Transverse colon (tissue), 4 donors: ENCODE measurements around the gene ACSF3. TPM values are rescaled to one million over a fixed set of nuclear protein-coding genes. Genes with fewer than 3 reads are reported as not detected.

Experiments
- DNase-seq: peaks from one replicate; pipeline ENCODE4 v3.0.0-alpha.2; 2019
- H3K27ac ChIP-seq, 4 donors: fragments of 200-600 bp; sonication (generic); 2 replicates each; pipeline ENCODE4 v1.5.1; 2016 to 2018; ENCODE audit warnings: inconsistent platforms in 4 of 4
- H3K27me3 ChIP-seq: fragments of 200-600 bp; sonication (generic); 2 replicates; pipeline ENCODE4 v1.5.1; 2017; ENCODE audit warnings: inconsistent platforms
- H3K36me3 ChIP-seq, 4 donors: fragments of 200-600 bp; sonication (generic); 2 replicates each; pipeline ENCODE4 v1.5.1; 2017 to 2019; ENCODE audit warnings: inconsistent platforms in 4 of 4
- H3K4me1 ChIP-seq, 4 donors: fragments of 200-600 bp; sonication (generic); 2 replicates each; pipeline ENCODE4 v1.5.1; 2017 to 2020; ENCODE audit warnings: inconsistent platforms in 4 of 4
- H3K4me3 ChIP-seq, 4 donors: fragments of 200-600 bp; sonication (generic); 1 replicate in 1 of 4; 2 replicates in 3 of 4; pipeline versions ENCODE4 v1.5.1 to v1.6.1; 2017 to 2019; ENCODE audit warnings: inconsistent platforms in 4 of 4
- H3K9me3 ChIP-seq, 2 donors: fragments of 200-600 bp; sonication (generic); 2 replicates each; pipeline ENCODE4 v1.5.1; 2017 to 2019; ENCODE audit warnings: inconsistent platforms in 2 of 2
- EP300 ChIP-seq: sonication (generic); formaldehyde crosslinking; IDR thresholded peaks from one replicate; pipeline ENCODE4 v1.6.1; 2017; ENCODE audit warnings: antibody characterized with exemption, low read depth
- POLR2A ChIP-seq: fragments of 450-650 bp; IDR thresholded peaks from one replicate; pipeline ENCODE4 v1.6.1; 2016; ENCODE audit warnings: antibody characterized with exemption, mild to moderate bottlenecking, moderate library complexity
- POLR2AphosphoS5 ChIP-seq, 3 donors: sonication (generic); formaldehyde crosslinking; IDR thresholded peaks; one replicate each; pipeline ENCODE4 v1.6.1; 2016; ENCODE audit warnings: antibody characterized with exemption in 3 of 3
- WGBS, 2 donors: methylation state at CpG; one replicate each; pipeline ENCODE4 v1.1.5; 2018; ENCODE audit warnings: low coverage in 1 of 2; 5-methylcytosine and 5-hydroxymethylcytosine counted together
- in situ Hi-C, 4 donors: fragments of 200-750 bp; cut with MboI; loops; one replicate each; pipeline versions ENCODE4 v1.15.0 to v1.15.1; 2017; ENCODE audit warnings: low sequenced_read_pairs in 3 of 4, low pct_ligation_motif_present in 1 of 4, low pct_unique_long_range_greater_than_20kb in 1 of 4
- intact Hi-C: fragments of 100-400 bp; cut with DNase I; formaldehyde crosslinking; loops from one replicate; pipeline ENCODE4 v1.15.1; 2023; ENCODE audit warnings: low total_unique reads
- total RNA-seq, 4 donors: library from RNA; depleted of rRNA; stranded (reverse); fragments of >200 nt; gene quantifications; one replicate each; pipeline ENCODE4 v1.1.0, GENCODE V29; 2016
- TF ChIP-seq, protein P1 (sequence below), 5 experiments: fragments of 200-600 bp in 3 of 5; fragments of 450-650 bp in 2 of 5; sonication (generic) in 3 of 5; IDR thresholded peaks; 1 replicate in 2 of 5; 2 replicates in 3 of 5; pipeline ENCODE4 v1.5.1; 2016 to 2017; ENCODE audit warnings: antibody characterized with exemption in 5 of 5, inconsistent platforms in 3 of 5, mild to moderate bottlenecking in 2 of 5, moderate library complexity in 1 of 5

Gene ACSF3
- total RNA-seq, 4 donors from 2014 or later: 54.5 to 120 (median 75.8) TPM

DNA sequence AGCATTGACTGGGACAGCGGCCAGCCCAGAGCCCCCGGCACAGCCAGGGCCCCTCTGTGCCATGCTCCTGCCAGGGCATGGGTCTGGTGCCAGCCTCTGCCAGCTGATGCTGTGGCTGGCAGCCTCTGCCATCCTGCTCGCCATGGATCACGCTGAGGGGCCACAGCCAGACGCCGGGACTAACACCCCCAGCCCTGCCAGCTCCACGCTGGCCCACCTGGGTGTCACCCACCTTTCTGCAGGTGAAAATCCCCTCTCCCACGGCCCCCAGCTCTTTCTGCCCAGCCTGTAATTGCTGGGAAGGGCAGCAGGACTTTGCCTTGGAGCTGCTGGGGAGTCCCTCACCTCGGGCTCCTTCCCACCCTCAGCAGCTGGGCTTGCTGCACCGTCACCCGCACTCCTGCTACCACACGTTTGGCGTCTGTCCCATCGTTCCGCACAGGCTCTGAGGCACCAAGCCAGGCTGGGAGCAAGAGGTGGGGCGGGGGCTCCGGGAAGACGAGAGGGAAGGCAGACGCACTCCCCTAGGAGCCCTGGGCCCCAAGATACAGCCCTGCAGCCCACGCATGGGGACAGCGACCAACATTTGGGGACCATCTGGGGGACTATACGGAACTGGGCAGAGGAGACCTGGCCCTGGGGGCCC lies 42.0 kb upstream of the ACSF3 start:
- H3K9me3 ChIP-seq: no peaks in the 10 kb centered on the region
- WGBS, 2 donors: 56% methylated on average over 22 of the region's 22 CpGs; no CpG with 5 or more reads in 1 of the 2 donors

DNA sequence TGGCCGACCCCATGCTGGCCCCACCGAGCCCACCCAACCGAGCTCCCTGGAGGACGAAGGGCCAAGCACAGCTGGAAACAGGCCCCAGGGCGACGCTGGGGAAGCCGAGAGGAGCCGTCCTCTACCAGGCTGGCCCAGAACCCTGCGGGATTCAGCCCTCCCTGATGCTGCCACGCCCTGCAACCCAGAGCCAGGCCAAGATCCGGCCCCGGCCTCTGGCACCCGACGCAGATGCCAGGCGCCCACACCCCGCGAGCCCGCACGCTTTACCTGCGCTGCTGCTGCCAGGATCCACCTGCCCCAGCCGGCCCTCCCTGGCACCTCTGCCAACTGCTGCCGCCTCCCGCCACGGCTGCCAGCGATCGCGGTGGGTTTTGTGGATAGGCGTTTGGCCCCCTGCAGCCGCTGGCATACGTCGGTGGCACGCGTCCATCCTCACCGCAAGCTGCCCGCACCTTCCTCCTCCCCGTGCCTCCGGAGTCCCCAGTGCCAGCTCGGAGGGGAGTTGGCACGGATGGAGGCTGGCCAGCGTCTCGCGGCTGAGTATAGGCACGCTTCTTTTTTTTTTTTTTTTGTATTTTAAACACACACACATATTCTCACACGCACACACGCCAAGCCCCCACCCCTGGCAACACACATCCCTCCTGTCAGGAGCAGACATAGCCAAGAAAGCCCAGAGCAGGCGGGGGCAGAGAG lies 41.3 kb upstream of the ACSF3 start:
- in situ Hi-C loops: no loop called here
- WGBS, 2 donors: 62% methylated on average over 45 of the region's 46 CpGs; no CpG with 5 or more reads in 1 of the 2 donors
- Histone ChIP-seq H3K36me3 (no peaks in the 10 kb centered on the region), H3K27ac (peak overlapping the region; percentile 60 to 81 (median 76)), H3K4me3 (peak overlapping the region in 3 of 4 donors; percentile 31 to 50 (median 36)), H3K4me1 (peaks cover 0 to 20% (median 16%) of the 10 kb centered on the region in 4 donors), H3K9me3 (no peaks in the 10 kb centered on the region), H3K27me3 (peaks cover 36% of the 10 kb centered on the region)
- no peak for TF ChIP-seq POLR2A
- TF ChIP-seq, protein P1, sequence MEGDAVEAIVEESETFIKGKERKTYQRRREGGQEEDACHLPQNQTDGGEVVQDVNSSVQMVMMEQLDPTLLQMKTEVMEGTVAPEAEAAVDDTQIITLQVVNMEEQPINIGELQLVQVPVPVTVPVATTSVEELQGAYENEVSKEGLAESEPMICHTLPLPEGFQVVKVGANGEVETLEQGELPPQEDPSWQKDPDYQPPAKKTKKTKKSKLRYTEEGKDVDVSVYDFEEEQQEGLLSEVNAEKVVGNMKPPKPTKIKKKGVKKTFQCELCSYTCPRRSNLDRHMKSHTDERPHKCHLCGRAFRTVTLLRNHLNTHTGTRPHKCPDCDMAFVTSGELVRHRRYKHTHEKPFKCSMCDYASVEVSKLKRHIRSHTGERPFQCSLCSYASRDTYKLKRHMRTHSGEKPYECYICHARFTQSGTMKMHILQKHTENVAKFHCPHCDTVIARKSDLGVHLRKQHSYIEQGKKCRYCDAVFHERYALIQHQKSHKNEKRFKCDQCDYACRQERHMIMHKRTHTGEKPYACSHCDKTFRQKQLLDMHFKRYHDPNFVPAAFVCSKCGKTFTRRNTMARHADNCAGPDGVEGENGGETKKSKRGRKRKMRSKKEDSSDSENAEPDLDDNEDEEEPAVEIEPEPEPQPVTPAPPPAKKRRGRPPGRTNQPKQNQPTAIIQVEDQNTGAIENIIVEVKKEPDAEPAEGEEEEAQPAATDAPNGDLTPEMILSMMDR (IDR thresholded peaks at IDR 0.05): no peak
- TF ChIP-seq EP300: no peak
- DNase-seq: peak; percentile 71
- intact Hi-C loops: no loop called here

More for the DNA sequence above, 42.0 kb upstream of the ACSF3 start:
- intact Hi-C loops: no loop called here
- H3K4me3 ChIP-seq: peak overlapping the region in 3 of 4 donors; percentile 31 to 50 (median 36)
- TF ChIP-seq POLR2A: no peak
- in situ Hi-C loops: no loop called here
- H3K27me3 ChIP-seq: peaks cover 36% of the 10 kb centered on the region
- H3K36me3 ChIP-seq: no peaks in the 10 kb centered on the region
- H3K4me1 ChIP-seq: peaks cover 0 to 20% (median 16%) of the 10 kb centered on the region in 4 donors
- H3K27ac ChIP-seq: peak overlapping the region in 3 of 4 donors; percentile 75 to 81 (median 77)
- DNase-seq: no peak

DNA sequence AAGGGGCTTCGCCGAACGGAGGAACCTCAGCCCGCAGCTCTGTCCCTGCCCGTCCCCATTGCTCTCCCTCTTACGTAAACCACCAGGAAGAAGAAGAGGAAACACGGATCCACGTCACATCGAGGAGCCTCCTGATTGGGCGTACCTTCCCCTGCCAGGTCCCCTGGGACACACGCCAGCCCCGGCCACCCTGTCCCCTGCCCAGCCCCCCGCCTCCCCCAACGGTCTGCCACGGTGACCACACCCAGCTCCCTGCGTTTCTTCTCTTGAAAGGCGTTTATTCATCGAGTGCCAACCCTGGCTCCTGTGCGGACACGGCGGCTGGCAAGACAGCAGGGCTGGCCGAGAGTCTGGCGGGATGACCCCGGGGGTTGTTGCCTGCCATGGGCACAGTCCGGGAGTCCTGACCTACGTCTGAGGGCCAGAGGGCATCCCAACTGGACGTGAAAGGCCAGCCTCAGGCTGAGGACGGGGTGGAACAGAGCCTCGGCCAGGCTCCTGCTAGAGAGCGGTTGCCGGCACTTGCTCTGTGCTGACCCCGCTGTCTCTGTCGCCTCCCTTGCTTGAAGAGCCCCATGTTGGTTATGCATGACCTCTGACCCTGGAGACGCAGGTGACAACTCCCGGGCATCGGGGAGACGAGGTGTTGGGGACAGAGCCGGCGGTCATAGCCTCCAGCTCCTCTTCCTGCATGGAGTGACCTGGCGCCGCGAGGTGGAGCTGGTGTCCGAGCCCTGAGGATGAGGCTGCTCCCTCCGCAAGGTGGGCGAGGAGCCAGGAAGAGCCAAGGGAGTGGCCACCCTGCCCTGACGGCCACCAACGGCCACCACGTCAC lies 40.5 kb upstream of the ACSF3 start:
- peaks cover 0 to 20% (median 16%) of the 10 kb centered on the region in 4 donors for H3K4me1 ChIP-seq
- peak overlapping the region; percentile 60 to 81 (median 76) for H3K27ac ChIP-seq
- TF ChIP-seq POLR2AphosphoS5 (IDR thresholded peaks at IDR 0.05) (peak; percentile 80 to 96 (median 82)), EP300 (no peak), POLR2A (peak; percentile 88)
- TF ChIP-seq, protein P1 (IDR thresholded peaks at IDR 0.05): peak in 3 of 5 experiments; percentile 35 to 54 (median 41)
- peaks cover 34% of the 10 kb centered on the region for H3K27me3 ChIP-seq
- H3K9me3 ChIP-seq: no peaks in the 10 kb centered on the region
- peak overlapping the region in 3 of 4 donors; percentile 31 to 50 (median 36) for H3K4me3 ChIP-seq
- DNase-seq: peak; percentile 92
- intact Hi-C loops: no loop called here
- in situ Hi-C loops: no loop called here
- H3K36me3 ChIP-seq: no peaks in the 10 kb centered on the region
- WGBS, 2 donors: 20 to 41% methylated on average over 4 to 45 of the region's 48 CpGs

DNA sequence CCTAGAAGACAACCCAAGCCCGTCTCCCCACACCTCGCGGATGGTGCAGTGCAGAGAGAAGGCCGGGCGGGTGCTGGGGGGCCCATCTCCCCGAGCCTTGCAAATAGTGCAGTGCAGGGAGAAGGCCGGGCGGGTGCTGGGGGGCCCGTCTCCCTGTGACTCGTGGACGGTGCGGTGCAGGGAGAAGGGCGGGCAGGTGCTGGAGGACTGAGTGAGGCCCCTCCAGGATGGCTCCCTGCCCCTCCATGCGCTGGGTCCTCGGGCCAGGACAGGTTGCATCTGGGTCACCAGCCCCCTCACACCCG lies 40.0 kb upstream of the ACSF3 start:
- no peaks in the 10 kb centered on the region for H3K9me3 ChIP-seq
- H3K4me1 ChIP-seq: peaks cover 0 to 20% (median 16%) of the 10 kb centered on the region in 4 donors
- H3K36me3 ChIP-seq: no peaks in the 10 kb centered on the region
- in situ Hi-C loops: no loop called here
- H3K27ac ChIP-seq: peak overlapping the region in 2 of 4 donors; percentile 75 to 81
- peak overlapping the region in 3 of 4 donors; percentile 8 to 50 (median 31) for H3K4me3 ChIP-seq
- intact Hi-C loops: no loop called here
- no peak for DNase-seq
- H3K27me3 ChIP-seq: peaks cover 34% of the 10 kb centered on the region
- TF ChIP-seq POLR2A: no peak
- TF ChIP-seq, protein P1 (IDR thresholded peaks at IDR 0.05): peak in 1 of 5 experiments; percentile 2
- TF ChIP-seq POLR2AphosphoS5 (IDR thresholded peaks at IDR 0.05): no peak
- 69% methylated on average over 16 of the region's 16 CpGs; no CpG with 5 or more reads in 1 of the 2 donors for WGBS, 2 donors
